ENCODE data around the gene SPRY2.

SPRY2 gene

DNA sequence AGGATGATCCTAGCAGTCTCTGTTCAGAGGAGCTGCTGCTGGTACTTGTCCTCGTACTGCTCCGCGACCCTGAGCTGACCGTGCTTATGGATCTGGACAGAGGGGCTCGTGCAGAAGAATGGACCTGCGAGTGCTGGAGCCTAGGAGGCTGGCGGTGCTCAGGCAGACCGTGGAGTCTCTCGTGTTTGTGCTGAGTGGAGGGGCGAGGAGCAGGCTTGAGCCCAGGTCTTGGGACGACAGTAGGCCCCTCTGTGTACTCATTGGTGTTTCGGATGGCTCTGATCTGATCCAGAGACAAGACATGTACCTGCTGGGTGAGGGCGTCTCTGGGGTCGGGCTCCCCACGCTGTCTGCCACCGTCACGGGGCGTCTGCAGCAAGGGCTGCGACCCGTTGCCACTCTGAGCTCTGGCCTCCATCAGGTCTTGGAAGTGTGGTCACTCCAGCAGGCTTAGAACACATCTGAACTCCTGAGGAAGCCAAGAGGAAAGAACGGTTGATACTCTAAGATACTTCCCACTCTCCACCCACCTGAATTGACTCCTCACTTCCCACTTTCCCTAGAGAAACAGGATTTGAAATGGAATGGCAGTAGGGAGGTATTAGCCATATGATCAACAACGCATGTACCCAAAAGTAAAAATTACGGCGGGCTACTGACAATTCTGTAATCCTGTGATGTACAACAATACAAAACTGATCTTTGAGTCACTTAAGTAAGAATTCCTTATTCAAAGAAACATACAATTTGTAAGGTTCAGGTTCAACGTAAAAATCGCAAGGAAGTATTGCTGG lies 3.4 kb downstream of the SPRY2 start:
- H3K27ac ChIP-seq (ENCODE audit: low read depth, low read length), result no peak overlapping the region
- H3K36me3 ChIP-seq (ENCODE audit: control insufficient read depth, insufficient read depth, low read length), result peaks cover 41% of the 10 kb centered on the region
- H3K9me3 ChIP-seq (ENCODE audit: control insufficient read depth, insufficient read depth, low read length), result no peaks in the 10 kb centered on the region
- H3K27me3 ChIP-seq (ENCODE audit: control insufficient read depth, insufficient read depth, low read length), result 0 out of 2 replicates have a peak, but pooled peaks cover 3% of the 10 kb centered on the region
- H3K9ac ChIP-seq (ENCODE audit: low read depth, low read length), result 0 out of 2 replicates have a peak overlapping the region, but pooled peaks have one; percentile 32
- peaks cover 21% of the 10 kb centered on the region for H3K4me1 ChIP-seq (ENCODE audit: control insufficient read depth, insufficient read depth, low read length)
- peak overlapping the region; percentile 98 for H3K4me3 ChIP-seq (ENCODE audit: low read depth, low read length)

DNA sequence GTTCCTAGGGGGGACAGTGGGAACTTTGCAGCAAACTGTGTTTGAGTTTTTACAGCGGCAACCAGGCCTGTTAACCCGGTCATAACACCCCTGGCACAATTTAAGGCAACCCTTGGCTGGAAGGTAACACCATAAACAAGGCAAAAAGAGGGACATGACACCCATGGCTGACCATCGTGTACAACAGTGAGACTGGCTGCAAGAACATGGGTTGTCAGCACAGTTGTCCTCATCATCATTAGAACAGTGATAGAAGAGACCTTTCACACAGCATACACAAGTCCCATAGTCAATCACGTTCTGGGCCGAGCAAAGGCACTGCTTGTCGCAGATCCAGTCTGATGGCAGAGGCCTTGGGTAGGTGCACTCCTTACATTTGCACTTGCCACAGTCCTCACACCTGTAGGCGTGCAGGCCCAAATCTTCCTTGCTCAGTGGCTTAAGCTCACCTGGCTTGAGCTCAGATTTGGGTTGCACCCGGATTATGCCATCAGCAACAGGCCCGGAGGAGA lies 4.1 kb downstream of the SPRY2 start:
- Histone ChIP-seq H3K27me3 (ENCODE audit: control insufficient read depth, insufficient read depth, low read length) (no peaks in the 10 kb centered on the region), H3K4me1 (ENCODE audit: control insufficient read depth, insufficient read depth, low read length) (peaks cover 17% of the 10 kb centered on the region), H3K36me3 (ENCODE audit: control insufficient read depth, insufficient read depth, low read length) (peaks cover 47% of the 10 kb centered on the region), H3K9ac (ENCODE audit: low read depth, low read length) (no peak overlapping the region), H3K4me3 (ENCODE audit: low read depth, low read length) (peak overlapping the region; percentile 98), H3K27ac (ENCODE audit: low read depth, low read length) (no peak overlapping the region), H3K9me3 (ENCODE audit: control insufficient read depth, insufficient read depth, low read length) (no peaks in the 10 kb centered on the region)

DNA sequence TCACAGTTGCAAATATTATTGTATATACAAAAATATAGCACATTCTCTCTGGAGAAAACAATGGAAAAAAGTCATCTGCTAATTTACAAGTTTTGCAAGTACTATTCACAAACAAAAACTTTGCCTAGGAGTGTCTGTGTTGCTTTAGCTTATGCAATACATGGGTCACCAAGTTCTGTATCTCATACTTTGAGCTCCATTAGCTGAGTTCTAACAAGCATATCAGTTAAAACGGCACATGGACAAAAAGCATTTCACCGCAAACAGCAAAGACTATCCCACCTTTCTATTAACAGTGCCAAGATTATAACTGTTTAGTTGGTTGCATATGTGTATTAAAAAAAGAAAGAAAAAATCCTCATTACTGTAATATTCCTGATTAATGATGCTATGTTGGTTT lies 4.6 kb downstream of the SPRY2 start:
- H3K4me3 ChIP-seq (ENCODE audit: low read depth, low read length), result peak overlapping the region; percentile 98
- no peaks in the 10 kb centered on the region for H3K27me3 ChIP-seq (ENCODE audit: control insufficient read depth, insufficient read depth, low read length)
- H3K27ac ChIP-seq (ENCODE audit: low read depth, low read length), result no peak overlapping the region
- H3K4me1 ChIP-seq (ENCODE audit: control insufficient read depth, insufficient read depth, low read length), result peaks cover 17% of the 10 kb centered on the region
- no peaks in the 10 kb centered on the region for H3K9me3 ChIP-seq (ENCODE audit: control insufficient read depth, insufficient read depth, low read length)
- peaks cover 52% of the 10 kb centered on the region for H3K36me3 ChIP-seq (ENCODE audit: control insufficient read depth, insufficient read depth, low read length)
- H3K9ac ChIP-seq (ENCODE audit: low read depth, low read length), result no peak overlapping the region

- H3K36me3 ChIP-seq (ENCODE audit: control insufficient read depth, insufficient read depth, low read length), result peaks cover 52% of the 10 kb centered on the region
- no peak overlapping the region for H3K4me3 ChIP-seq (ENCODE audit: low read depth, low read length)
- H3K9me3 ChIP-seq (ENCODE audit: control insufficient read depth, insufficient read depth, low read length), result no peaks in the 10 kb centered on the region
- no peaks in the 10 kb centered on the region for H3K27me3 ChIP-seq (ENCODE audit: control insufficient read depth, insufficient read depth, low read length)
- no peak overlapping the region for H3K27ac ChIP-seq (ENCODE audit: low read depth, low read length)
- H3K4me1 ChIP-seq (ENCODE audit: control insufficient read depth, insufficient read depth, low read length), result peaks cover 17% of the 10 kb centered on the region
- no peak overlapping the region for H3K9ac ChIP-seq (ENCODE audit: low read depth, low read length)
Observed at GRCh38 chr13:80334597-80335260, 6.2 kb downstream of the SPRY2 start.

DNA sequence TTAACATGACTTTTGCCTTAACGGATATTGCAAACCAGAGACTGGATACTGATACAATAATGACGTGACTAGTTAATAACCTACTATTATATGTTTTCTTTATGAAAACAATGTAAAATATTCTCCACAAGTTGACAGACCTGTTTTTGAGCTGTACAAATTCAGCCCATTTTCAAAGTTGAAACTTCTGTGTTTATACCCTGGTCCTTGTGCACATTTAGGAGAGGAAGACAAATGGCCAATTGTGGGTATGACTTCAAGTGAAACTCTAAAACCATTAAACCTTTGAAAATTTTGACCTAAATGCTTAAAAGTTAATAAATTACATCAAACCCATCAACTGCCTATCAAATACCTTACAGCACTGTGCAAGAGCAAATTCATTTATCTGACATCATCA lies 8.9 kb downstream of the SPRY2 start:
- Histone ChIP-seq H3K9ac (ENCODE audit: low read depth, low read length) (no peak overlapping the region), H3K4me3 (ENCODE audit: low read depth, low read length) (no peak overlapping the region)

DNA sequence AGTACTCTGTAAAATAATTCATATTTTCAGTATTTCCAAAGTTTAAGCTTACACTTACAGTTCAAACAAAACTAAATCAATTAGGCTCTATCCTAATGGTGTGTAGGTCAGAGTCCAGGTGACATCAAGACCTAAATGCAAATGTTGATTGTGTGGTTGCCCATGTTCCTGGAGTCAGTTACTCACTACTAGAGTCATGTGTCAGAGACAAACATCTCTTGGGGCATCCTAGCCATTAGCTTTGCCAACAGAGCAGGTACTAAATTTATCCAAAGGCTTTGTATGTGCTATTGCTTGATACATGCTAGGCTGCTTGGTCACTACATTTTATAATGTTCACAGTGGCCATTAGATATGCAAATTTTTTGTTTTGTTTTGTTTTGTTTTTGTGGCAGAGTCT lies 11.7 kb downstream of the SPRY2 start:
- H3K9ac ChIP-seq (ENCODE audit: low read depth, low read length), result no peak overlapping the region
- H3K4me3 ChIP-seq (ENCODE audit: low read depth, low read length), result no peak overlapping the region
- peaks cover 15% of the 10 kb centered on the region for H3K36me3 ChIP-seq (ENCODE audit: control insufficient read depth, insufficient read depth, low read length)
- H3K27ac ChIP-seq (ENCODE audit: low read depth, low read length), result no peak overlapping the region
- no peaks in the 10 kb centered on the region for H3K9me3 ChIP-seq (ENCODE audit: control insufficient read depth, insufficient read depth, low read length)
- H3K27me3 ChIP-seq (ENCODE audit: control insufficient read depth, insufficient read depth, low read length), result no peaks in the 10 kb centered on the region
- no peaks in the 10 kb centered on the region for H3K4me1 ChIP-seq (ENCODE audit: control insufficient read depth, insufficient read depth, low read length)

More for the DNA sequence above, 8.9 kb downstream of the SPRY2 start:
- Histone ChIP-seq H3K27ac (ENCODE audit: low read depth, low read length) (no peak overlapping the region), H3K36me3 (ENCODE audit: control insufficient read depth, insufficient read depth, low read length) (peaks cover 41% of the 10 kb centered on the region), H3K4me1 (ENCODE audit: control insufficient read depth, insufficient read depth, low read length) (peaks cover 8% of the 10 kb centered on the region), H3K27me3 (ENCODE audit: control insufficient read depth, insufficient read depth, low read length) (no peaks in the 10 kb centered on the region), H3K9me3 (ENCODE audit: control insufficient read depth, insufficient read depth, low read length) (no peaks in the 10 kb centered on the region)

DNA sequence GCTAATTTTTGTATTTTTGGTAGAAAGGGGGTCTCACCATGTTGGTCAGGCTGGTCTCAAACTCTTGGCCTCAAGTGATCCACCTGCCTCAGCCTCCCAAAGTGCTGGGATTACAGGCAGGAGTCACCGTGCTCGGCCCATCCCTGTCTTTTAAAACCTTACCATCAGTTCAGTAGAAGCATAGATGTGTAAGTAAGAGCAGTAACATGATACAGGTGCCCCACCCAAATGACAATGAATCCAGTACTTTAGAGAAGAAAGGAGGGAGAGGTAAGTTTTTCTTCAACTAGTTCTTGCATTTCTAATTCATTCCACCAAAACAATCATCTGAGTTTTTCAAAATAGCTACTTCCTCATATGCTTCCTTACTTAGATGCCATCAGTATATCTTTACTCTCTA lies 21.9 kb downstream of the SPRY2 start:
- H3K4me3 ChIP-seq (ENCODE audit: low read depth, low read length), result no peak overlapping the region
- H3K9ac ChIP-seq (ENCODE audit: low read depth, low read length), result no peak overlapping the region
- H3K4me1 ChIP-seq (ENCODE audit: control insufficient read depth, insufficient read depth, low read length), result no peaks in the 10 kb centered on the region
- no peaks in the 10 kb centered on the region for H3K27me3 ChIP-seq (ENCODE audit: control insufficient read depth, insufficient read depth, low read length)
- H3K36me3 ChIP-seq (ENCODE audit: control insufficient read depth, insufficient read depth, low read length), result no peaks in the 10 kb centered on the region
- H3K27ac ChIP-seq (ENCODE audit: low read depth, low read length), result no peak overlapping the region
- no peaks in the 10 kb centered on the region for H3K9me3 ChIP-seq (ENCODE audit: control insufficient read depth, insufficient read depth, low read length)

GRCh38 chr13:80314711-80315653 lies 25.9 kb downstream of the SPRY2 start:
- Histone ChIP-seq H3K36me3 (ENCODE audit: control insufficient read depth, insufficient read depth, low read length) (no peaks in the 10 kb centered on the region), H3K27me3 (ENCODE audit: control insufficient read depth, insufficient read depth, low read length) (no peaks in the 10 kb centered on the region), H3K9me3 (ENCODE audit: control insufficient read depth, insufficient read depth, low read length) (no peaks in the 10 kb centered on the region), H3K4me3 (ENCODE audit: low read depth, low read length) (no peak overlapping the region), H3K27ac (ENCODE audit: low read depth, low read length) (no peak overlapping the region), H3K4me1 (ENCODE audit: control insufficient read depth, insufficient read depth, low read length) (no peaks in the 10 kb centered on the region), H3K9ac (ENCODE audit: low read depth, low read length) (no peak overlapping the region)

DNA sequence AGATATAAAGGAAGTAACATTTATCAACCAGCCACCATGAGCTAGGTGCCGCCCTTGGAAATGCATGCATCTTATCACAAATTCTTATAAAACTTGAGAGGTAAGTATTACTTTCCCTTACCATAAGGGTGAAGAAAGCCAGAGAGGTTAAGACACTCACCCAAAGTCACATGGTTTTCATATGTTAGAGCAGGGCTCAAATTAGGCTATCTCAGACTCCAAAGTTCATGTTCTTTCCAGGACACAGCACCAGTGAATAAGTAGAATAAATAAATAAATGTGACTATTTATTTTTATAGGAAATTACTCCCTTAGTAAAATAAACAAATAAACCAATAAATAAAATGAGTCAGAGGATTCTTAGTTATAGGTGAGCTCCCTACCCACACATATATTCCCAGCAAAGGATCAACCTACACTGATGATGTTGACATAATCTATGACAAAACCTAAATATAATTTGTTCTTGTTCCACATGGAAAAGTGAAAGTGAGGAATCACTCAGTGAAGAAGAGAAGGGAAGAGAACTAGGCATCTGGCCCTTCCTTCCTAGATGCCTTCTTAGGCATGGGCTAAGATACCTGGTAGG lies 27.2 kb downstream of the SPRY2 start:
- Histone ChIP-seq H3K36me3 (ENCODE audit: control insufficient read depth, insufficient read depth, low read length) (no peaks in the 10 kb centered on the region), H3K9me3 (ENCODE audit: control insufficient read depth, insufficient read depth, low read length) (no peaks in the 10 kb centered on the region), H3K4me1 (ENCODE audit: control insufficient read depth, insufficient read depth, low read length) (no peaks in the 10 kb centered on the region), H3K9ac (ENCODE audit: low read depth, low read length) (no peak overlapping the region), H3K27me3 (ENCODE audit: control insufficient read depth, insufficient read depth, low read length) (no peaks in the 10 kb centered on the region), H3K4me3 (ENCODE audit: low read depth, low read length) (no peak overlapping the region), H3K27ac (ENCODE audit: low read depth, low read length) (no peak overlapping the region)

GRCh38 chr13:80312967-80313366 lies 28.0 kb downstream of the SPRY2 start:
- H3K27ac ChIP-seq (ENCODE audit: low read depth, low read length), result no peak overlapping the region
- no peaks in the 10 kb centered on the region for H3K36me3 ChIP-seq (ENCODE audit: control insufficient read depth, insufficient read depth, low read length)
- H3K9ac ChIP-seq (ENCODE audit: low read depth, low read length), result no peak overlapping the region
- no peaks in the 10 kb centered on the region for H3K9me3 ChIP-seq (ENCODE audit: control insufficient read depth, insufficient read depth, low read length)
- H3K27me3 ChIP-seq (ENCODE audit: control insufficient read depth, insufficient read depth, low read length), result no peaks in the 10 kb centered on the region
- no peak overlapping the region for H3K4me3 ChIP-seq (ENCODE audit: low read depth, low read length)
- no peaks in the 10 kb centered on the region for H3K4me1 ChIP-seq (ENCODE audit: control insufficient read depth, insufficient read depth, low read length)
